B cell (primary cell): Measurements from ENCODE around the gene PLBD2. TPM values are rescaled to one million over a fixed set of nuclear protein-coding genes. Genes with fewer than 3 reads are reported as not detected.

ENCODE experiments used
- ATAC-seq: fragments of 200-7000 bp; cut with Tn5 transposase; one replicate; pipeline ENCODE4 v1.10.0; 2021; ENCODE audit warnings: low read depth, mild to moderate bottlenecking, moderate number of reproducible peaks, moderate library complexity
- CTCF ChIA-PET: fragments of 350-600 bp; sonication (Branson Sonifier 250); formaldehyde crosslinking; loops from one replicate; lab custom pipeline; 2021; ENCODE audit warnings: antibody characterized with exemption, inconsistent platforms; lab: Charles Lee
- POLR2A ChIA-PET: fragments of 350-600 bp; sonication (Branson Sonifier 250); formaldehyde crosslinking; loops from one replicate; lab custom pipeline; 2021; ENCODE audit warnings: antibody characterized with exemption; lab: Charles Lee
- DNase-seq: peaks from one replicate; pipeline ENCODE4 v3.0.0; 2013
- H2AFZ ChIP-seq: 2 replicates; pipeline ENCODE4 v1.6.1; 2012; ENCODE audit warnings: mild to moderate bottlenecking, low read depth, low read length; ENCODE audit not compliant: insufficient read depth, poor library complexity, severe bottlenecking
- H3K27ac ChIP-seq, 2 donors: 1 replicate in 1 of 2; 2 replicates in 1 of 2; pipeline ENCODE4 v1.5.1; 2012 to 2013; ENCODE audit warnings: low read length in 2 of 2, mild to moderate bottlenecking in 2 of 2, moderate library complexity in 1 of 2
- H3K27me3 ChIP-seq, 4 experiments: fragments of 200-600 bp in 1 of 4; sonication (generic) in 1 of 4; replicated peaks in 1 of 4; 1 replicate in 2 of 4; 2 replicates in 2 of 4; pipeline versions ENCODE4 v1.6.1 to v1.7.0; 2013 to 2016; ENCODE audit warnings: low read length in 3 of 4, mild to moderate bottlenecking in 2 of 4, mixed read lengths in 1 of 4, moderate library complexity in 1 of 4; ENCODE audit not compliant: insufficient read depth in 4 of 4, control insufficient read depth in 3 of 4; ENCODE audit errors: control extremely low read depth in 1 of 4
- H3K36me3 ChIP-seq, 2 experiments: replicated peaks in 1 of 2; 1 replicate in 1 of 2; 2 replicates in 1 of 2; pipeline versions ENCODE4 v1.6.1 to v1.7.1; 2013; ENCODE audit warnings: low read length in 1 of 2; ENCODE audit not compliant: insufficient read depth in 2 of 2, control insufficient read depth in 1 of 2; ENCODE audit errors: control extremely low read depth in 1 of 2, extremely low read depth in 1 of 2
- H3K4me1 ChIP-seq, 2 donors: fragments of 200-600 bp in 1 of 2; sonication (generic) in 1 of 2; 1 replicate in 1 of 2; 2 replicates in 1 of 2; pipeline versions ENCODE4 v1.5.1 to v1.6.1; 2013 to 2017; ENCODE audit warnings: low read length in 2 of 2; ENCODE audit not compliant: control insufficient read depth in 2 of 2, insufficient read depth in 2 of 2
- H3K4me2 ChIP-seq: replicated peaks from 2 replicates; pipeline ENCODE3; 2012; ENCODE audit warnings: mild to moderate bottlenecking, low read depth, low read length; ENCODE audit not compliant: poor library complexity, severe bottlenecking
- H3K4me3 ChIP-seq, 5 experiments: fragments of 200-600 bp in 1 of 5; sonication (generic) in 1 of 5; 1 replicate in 3 of 5; 2 replicates in 2 of 5; pipeline versions ENCODE4 v1.5.1 to v1.7.0; 2011 to 2016; ENCODE audit warnings: low read length in 4 of 5, mild to moderate bottlenecking in 4 of 5, low read depth in 2 of 5, control low read depth in 1 of 5, moderate library complexity in 1 of 5; ENCODE audit not compliant: insufficient read depth in 1 of 5; ENCODE audit errors: control extremely low read depth in 1 of 5, extremely low read depth in 1 of 5
- H3K79me2 ChIP-seq: fragments of 200-600 bp; sonication (generic); one replicate; pipeline ENCODE4 v1.6.0; 2016; ENCODE audit warnings: low read length; ENCODE audit not compliant: control insufficient read depth, insufficient read depth
- H3K9ac ChIP-seq: fragments of 200-600 bp; sonication (generic); 2 replicates; pipeline ENCODE4 v1.6.1; 2017; ENCODE audit warnings: mild to moderate bottlenecking, low read length, moderate library complexity
- H3K9me3 ChIP-seq, 3 donors: one replicate each; pipeline versions ENCODE4 v1.6.1 to v1.7.1; 2013; ENCODE audit warnings: low read length in 2 of 3; ENCODE audit not compliant: control insufficient read depth in 2 of 3, insufficient read depth in 1 of 3; ENCODE audit errors: control extremely low read depth in 1 of 3
- H4K20me1 ChIP-seq: 2 replicates; pipeline ENCODE4 v1.6.0; 2012; ENCODE audit warnings: mild to moderate bottlenecking, low read length; ENCODE audit not compliant: insufficient read depth, control insufficient read depth, poor library complexity, severe bottlenecking
- H3K27ac Mint-ChIP-seq: one replicate; pipeline ENCODE4 v1.8.0; 2021; ENCODE audit warnings: mixed read lengths
- H3K27me3 Mint-ChIP-seq: one replicate; pipeline ENCODE4 v1.8.0; 2021; ENCODE audit warnings: mixed read lengths
- H3K4me1 Mint-ChIP-seq: one replicate; pipeline ENCODE4 v1.8.0; 2021; ENCODE audit warnings: mixed read lengths
- H3K4me3 Mint-ChIP-seq: one replicate; pipeline ENCODE4 v1.8.0; 2021; ENCODE audit warnings: mixed read lengths
- H3K9me3 Mint-ChIP-seq: one replicate; pipeline ENCODE4 v1.8.0; 2022; ENCODE audit warnings: mixed read lengths; ENCODE audit not compliant: insufficient read depth
- CTCF ChIP-seq: fragments of 200-600 bp; IDR thresholded peaks from one replicate; pipeline ENCODE4 v1.8.0; 2022; ENCODE audit warnings: antibody characterized with exemption, mild to moderate bottlenecking
- EZH2 ChIP-seq: IDR thresholded peaks from 2 replicates; pipeline ENCODE4 v1.6.1; 2012; ENCODE audit warnings: borderline replicate concordance, low read depth, mild to moderate bottlenecking, moderate library complexity, low read length; ENCODE audit not compliant: insufficient read depth, poor library complexity, severe bottlenecking
- WGBS: methylation state at CpG from one replicate; pipeline ENCODE4 v1.1.5; 2013; ENCODE audit warnings: missing lambda C conversion rate; ENCODE audit not compliant: insufficient coverage; 5-methylcytosine and 5-hydroxymethylcytosine counted together
- intact Hi-C: fragments of 100-400 bp; cut with micrococcal nuclease; formaldehyde crosslinking; loops from one replicate; pipeline ENCODE4 v1.10.0; 2022
- polyA plus RNA-seq: library from polyadenylated mRNA; depleted of rRNA; stranded (reverse); fragments of >200 nt; gene quantifications from 2 replicates; pipeline ENCODE4 v1.2.3, GENCODE V29; 2012
- total RNA-seq, 2 donors: library from RNA; stranded (reverse); fragments of 120-200 nt in 1 of 2; gene quantifications; 1 replicate in 1 of 2; 2 replicates in 1 of 2; pipeline versions ENCODE4 v1.2.3 to v1.2.4, GENCODE V29; 2013 to 2022

Gene PLBD2
- total and polyA plus RNA-seq, 2 donors (not counting 1 experiment from before 2014, with no cell fraction given): 2.9 to 11.6 TPM

DNA sequence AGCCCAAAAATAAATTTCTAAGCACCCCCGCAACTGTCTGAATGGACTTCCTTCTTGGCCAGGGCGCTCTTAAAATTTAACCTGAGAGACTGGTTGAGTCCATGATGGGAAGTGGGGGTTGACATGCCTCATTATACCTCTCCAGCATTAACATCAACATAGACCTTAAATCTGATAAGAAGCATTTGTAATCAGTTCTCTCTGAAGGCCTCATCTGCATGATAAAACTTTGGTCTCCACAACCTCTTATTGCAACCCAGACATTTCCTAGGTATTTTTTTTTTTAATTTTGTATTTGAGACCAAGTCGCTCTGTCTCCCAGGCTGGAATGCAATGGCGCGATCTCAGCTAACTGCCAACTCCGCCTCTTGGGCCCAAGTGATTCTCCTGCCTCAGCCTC lies 13.1 kb upstream of the PLBD2 start:
- DNase-seq (no peak), ATAC-seq (no peak)
- Histone ChIP-seq H3K4me2 (no peak overlapping the region), H3K4me1 (peaks cover 0 to 6% of the 10 kb centered on the region in 2 donors), H3K36me3 (no peaks in the 10 kb centered on the region), H4K20me1 (no peaks in the 10 kb centered on the region), H2AFZ (no peak overlapping the region), H3K79me2 (no peaks in the 10 kb centered on the region), H3K4me3 (no peak overlapping the region), H3K9me3 (no peaks in the 10 kb centered on the region), H3K9ac (no peak overlapping the region), H3K27ac (no peak overlapping the region), H3K27me3 (peaks cover 0 to 6% (median 0%) of the 10 kb centered on the region in 4 experiments)
- ChIA-PET CTCF (no interaction called here), POLR2A (no interaction called here)
- 96% methylated on average over 4 of the region's 6 CpGs for WGBS
- no peak overlapping the region for H3K4me3 Mint-ChIP-seq
- peaks cover 9% of the 10 kb centered on the region for H3K27me3 Mint-ChIP-seq
- TF ChIP-seq EZH2: no peak
- intact Hi-C loops: no loop called here
- no peaks in the 10 kb centered on the region for H3K9me3 Mint-ChIP-seq
- H3K4me1 Mint-ChIP-seq: peaks cover 8% of the 10 kb centered on the region
- H3K27ac Mint-ChIP-seq: no peak overlapping the region

- H3K4me2 ChIP-seq: no peak overlapping the region
- DNase-seq (no peak), ATAC-seq (no peak)
- H3K4me1 Mint-ChIP-seq: peaks cover 6% of the 10 kb centered on the region
- 85% methylated on average over 3 of the region's 5 CpGs for WGBS
- no peak for TF ChIP-seq CTCF
- TF ChIP-seq EZH2: no peak
- no peaks in the 10 kb centered on the region for H4K20me1 ChIP-seq
- no peak overlapping the region for H3K9ac ChIP-seq
- no peak overlapping the region for H3K27ac ChIP-seq
- H3K4me1 ChIP-seq: peaks cover 0 to 6% of the 10 kb centered on the region in 2 donors
- H3K4me3 Mint-ChIP-seq: no peak overlapping the region
- H3K4me3 ChIP-seq: no peak overlapping the region
- ChIA-PET POLR2A (no interaction called here), CTCF (no interaction called here)
- H2AFZ ChIP-seq: no peak overlapping the region
- intact Hi-C loops: no loop called here
- H3K36me3 ChIP-seq: no peaks in the 10 kb centered on the region
- H3K27ac Mint-ChIP-seq: no peak overlapping the region
- peaks cover 0 to 8% (median 0%) of the 10 kb centered on the region in 4 experiments for H3K27me3 ChIP-seq
- H3K27me3 Mint-ChIP-seq: peaks cover 15% of the 10 kb centered on the region
- H3K79me2 ChIP-seq: no peaks in the 10 kb centered on the region
- no peaks in the 10 kb centered on the region for H3K9me3 ChIP-seq
- H3K9me3 Mint-ChIP-seq: no peaks in the 10 kb centered on the region
Measured at GRCh38 chr12:113346353-113346752, 12.0 kb upstream of the PLBD2 start.
